NK-92 (cell line): Measurements from ENCODE around the gene IKZF2.

ENCODE experiments used
- DNase-seq: peaks from one replicate; lab custom pipeline; 2025; ENCODE audit not compliant: unreplicated experiment; lab: John Stamatoyannopoulos, UW

Gene IKZF2

GRCh38 chr2:213002383-213002782 lies 149.0 kb downstream of the IKZF2 start:
- DNase-seq = no peak

- no peak for DNase-seq
Observed at GRCh38 chr2:213001297-213001910, 150.0 kb downstream of the IKZF2 start.

GRCh38 chr2:212998626-212999359 lies 152.6 kb downstream of the IKZF2 start:
- DNase-seq = no peak

- DNase-seq = no peak
Observed at GRCh38 chr2:212997526-212998020, 153.8 kb downstream of the IKZF2 start.

- DNase-seq = no peak
Observed at GRCh38 chr2:212995920-212996319, 155.5 kb downstream of the IKZF2 start.

GRCh38 chr2:212994976-212995375 lies 156.4 kb downstream of the IKZF2 start:
- DNase-seq = no peak

GRCh38 chr2:212991120-212991519 lies 160.3 kb downstream of the IKZF2 start:
- DNase-seq = no peak

- no peak for DNase-seq
Observed at GRCh38 chr2:212990697-212991096, 160.7 kb downstream of the IKZF2 start.

- no peak for DNase-seq
Observed at GRCh38 chr2:212987492-212987891, 163.9 kb downstream of the IKZF2 start.

- no peak for DNase-seq
Observed at GRCh38 chr2:212984129-212984528, 167.3 kb downstream of the IKZF2 start.

- DNase-seq = no peak
Observed at GRCh38 chr2:212979799-212980198, 171.6 kb downstream of the IKZF2 start.

GRCh38 chr2:212979046-212979612 lies 172.3 kb downstream of the IKZF2 start:
- no peak for DNase-seq

- no peak for DNase-seq
Observed at GRCh38 chr2:212977152-212977551, 174.3 kb downstream of the IKZF2 start.

GRCh38 chr2:212975333-212975732 lies 176.1 kb downstream of the IKZF2 start:
- DNase-seq = no peak

GRCh38 chr2:212974692-212975091 lies 176.7 kb downstream of the IKZF2 start:
- DNase-seq = no peak

- no peak for DNase-seq
Observed at GRCh38 chr2:212973347-212973746, 178.1 kb downstream of the IKZF2 start.

GRCh38 chr2:212970132-212970531 lies 181.3 kb downstream of the IKZF2 start:
- DNase-seq = no peak

GRCh38 chr2:212968284-212969081 lies 182.9 kb downstream of the IKZF2 start:
- DNase-seq = no peak

- no peak for DNase-seq
Observed at GRCh38 chr2:212966884-212967283, 184.5 kb downstream of the IKZF2 start.

- DNase-seq = no peak
Observed at GRCh38 chr2:212962691-212963090, 188.7 kb downstream of the IKZF2 start.

- DNase-seq = no peak
Observed at GRCh38 chr2:212961255-212961654, 190.2 kb downstream of the IKZF2 start.
